ENCODE data around the gene CTH. TPM values are rescaled to one million over a fixed set of nuclear protein-coding genes. Genes with fewer than 3 reads are reported as not detected.

Gene CTH
- total RNA-seq, 4 donors from 2014 or later, result 14.7 to 22.2 (median 15.4) TPM

GRCh38 chr1:70384542-70384941 is 26.5 kb upstream of the CTH start:
- Histone ChIP-seq H3K36me3 (no peaks in the 10 kb centered on the region), H3K4me3 (replicated peaks in 1 of 3) (no peak overlapping the region), H3K9me3 (no peaks in the 10 kb centered on the region), H3K4me1 (no peaks in the 10 kb centered on the region), H3K27ac (no peak overlapping the region), H3K27me3 (no peaks in the 10 kb centered on the region)
- WGBS, 2 donors, result 93 to 96% methylated on average over 2 of the region's 2 CpGs
- TF ChIP-seq POLR2A (IDR thresholded peaks at IDR 0.05) (no peak), CTCF (IDR thresholded peaks at IDR 0.05) (no peak)
- intact Hi-C loops (cut with DNase I), result no loop called here
- no peak for DNase-seq

GRCh38 chr1:70385477-70385876 is 25.6 kb upstream of the CTH start:
- Histone ChIP-seq H3K9me3 (no peaks in the 10 kb centered on the region), H3K27me3 (no peaks in the 10 kb centered on the region), H3K36me3 (no peaks in the 10 kb centered on the region), H3K27ac (no peak overlapping the region), H3K4me3 (replicated peaks in 1 of 3) (no peak overlapping the region), H3K4me1 (no peaks in the 10 kb centered on the region)
- DNase-seq, result no peak
- intact Hi-C loops (cut with DNase I), result no loop called here
- WGBS, 2 donors, result 85 to 90% methylated on average over 6 of the region's 6 CpGs
- no peak for TF ChIP-seq POLR2A (IDR thresholded peaks at IDR 0.05)
- no peak for TF ChIP-seq CTCF (IDR thresholded peaks at IDR 0.05)

- no peaks in the 10 kb centered on the region for H3K9me3 ChIP-seq
- no peak for DNase-seq
- H3K4me3 ChIP-seq (replicated peaks in 1 of 3), result no peak overlapping the region
- H3K36me3 ChIP-seq, result no peaks in the 10 kb centered on the region
- H3K27me3 ChIP-seq, result no peaks in the 10 kb centered on the region
- H3K4me1 ChIP-seq, result no peaks in the 10 kb centered on the region
- intact Hi-C loops (cut with DNase I), result no loop called here
- no peak overlapping the region for H3K27ac ChIP-seq
- no peak for TF ChIP-seq CTCF (IDR thresholded peaks at IDR 0.05)
- TF ChIP-seq POLR2A (IDR thresholded peaks at IDR 0.05), result no peak
- 91 to 92% methylated on average over 2 of the region's 2 CpGs for WGBS, 2 donors
Measured at GRCh38 chr1:70386121-70386520, 24.9 kb upstream of the CTH start.

- Histone ChIP-seq H3K9me3 (no peaks in the 10 kb centered on the region), H3K4me1 (no peaks in the 10 kb centered on the region), H3K36me3 (no peaks in the 10 kb centered on the region), H3K27ac (no peak overlapping the region), H3K27me3 (no peaks in the 10 kb centered on the region), H3K4me3 (replicated peaks in 1 of 3) (no peak overlapping the region)
- intact Hi-C loops (cut with DNase I), result no loop called here
- 90 to 93% methylated on average over 5 of the region's 5 CpGs for WGBS, 2 donors
- no peak for DNase-seq
- TF ChIP-seq CTCF (IDR thresholded peaks at IDR 0.05), result no peak
- TF ChIP-seq POLR2A (IDR thresholded peaks at IDR 0.05), result no peak
Measured at GRCh38 chr1:70387507-70387906, 23.6 kb upstream of the CTH start.

- Histone ChIP-seq H3K4me1 (no peaks in the 10 kb centered on the region), H3K36me3 (no peaks in the 10 kb centered on the region), H3K27me3 (no peaks in the 10 kb centered on the region), H3K27ac (no peak overlapping the region), H3K4me3 (replicated peaks in 1 of 3) (no peak overlapping the region), H3K9me3 (no peaks in the 10 kb centered on the region)
- intact Hi-C loops (cut with DNase I), result no loop called here
- DNase-seq, result no peak
- TF ChIP-seq CTCF (IDR thresholded peaks at IDR 0.05) (no peak), POLR2A (IDR thresholded peaks at IDR 0.05) (no peak)
Measured at GRCh38 chr1:70392626-70393025, 18.4 kb upstream of the CTH start.
